BLaER1 (cell line): ENCODE measurements around the gene C5AR1.
A peak's percentile ranks its signal among the peaks of the same experiment; 100 is the strongest.
"Not testable (repeated sequence)": the region's sequence is repeated elsewhere in the genome, so short reads cannot be mapped to it uniquely, and the experiment has no call there.

Experiments used
- H3K27ac ChIP-seq: shearing (Covaris generic); formaldehyde crosslinking; 2 replicates; pipeline ENCODE4 v1.8.1; 2022
- H3K27me3 ChIP-seq: shearing (Covaris generic); formaldehyde crosslinking; 2 replicates; pipeline ENCODE4 v1.8.1; 2022
- H3K36me3 ChIP-seq: shearing (Covaris generic); formaldehyde crosslinking; 2 replicates; pipeline ENCODE4 v1.8.1; 2022
- H3K4me1 ChIP-seq: shearing (Covaris generic); formaldehyde crosslinking; 2 replicates; pipeline ENCODE4 v1.8.1; 2022
- H3K4me2 ChIP-seq: shearing (Covaris generic); formaldehyde crosslinking; 2 replicates; pipeline ENCODE4 v1.8.1; 2022
- H3K4me3 ChIP-seq: shearing (Covaris generic); formaldehyde crosslinking; 2 replicates; pipeline ENCODE4 v1.8.1; 2022
- H3K9ac ChIP-seq: shearing (Covaris generic); formaldehyde crosslinking; 2 replicates; pipeline ENCODE4 v1.8.1; 2022
- H3K9me3 ChIP-seq: shearing (Covaris generic); formaldehyde crosslinking; 2 replicates; pipeline ENCODE4 v1.8.1; 2022
- H4K20me1 ChIP-seq: shearing (Covaris generic); formaldehyde crosslinking; 2 replicates; pipeline ENCODE4 v1.8.1; 2022
- Cebpa-rat ChIP-seq: shearing (Covaris generic); IDR thresholded peaks from 2 replicates; pipeline ENCODE4 v1.8.1; 2022

The C5AR1 gene

GRCh38 chr19:47309608-47310007 is at the start of gene C5AR1:
Gene C5AR1 (plus strand): TSS chr19:47309861. CDS start chr19:47309896, 35 bp downstream.
- peaks cover 20% of the 10 kb centered on the region for H3K4me1 ChIP-seq
- peaks cover 80% of the 10 kb centered on the region for H3K27me3 ChIP-seq
- H3K4me3 ChIP-seq: no peak within 1 kb of the TSS
- H3K9me3 ChIP-seq: no peaks in the 10 kb centered on the region
- H3K4me2 ChIP-seq: peak within 1 kb of the TSS; percentile 77
- H3K36me3 ChIP-seq: no peaks in the 10 kb centered on the region
- no peak within 1 kb of the TSS for H3K27ac ChIP-seq
- no peak for TF ChIP-seq Cebpa-rat
- peaks cover 25% of the 10 kb centered on the region; the same call in 1 of the 2 replicates for H4K20me1 ChIP-seq
- no peak within 1 kb of the TSS for H3K9ac ChIP-seq

DNA sequence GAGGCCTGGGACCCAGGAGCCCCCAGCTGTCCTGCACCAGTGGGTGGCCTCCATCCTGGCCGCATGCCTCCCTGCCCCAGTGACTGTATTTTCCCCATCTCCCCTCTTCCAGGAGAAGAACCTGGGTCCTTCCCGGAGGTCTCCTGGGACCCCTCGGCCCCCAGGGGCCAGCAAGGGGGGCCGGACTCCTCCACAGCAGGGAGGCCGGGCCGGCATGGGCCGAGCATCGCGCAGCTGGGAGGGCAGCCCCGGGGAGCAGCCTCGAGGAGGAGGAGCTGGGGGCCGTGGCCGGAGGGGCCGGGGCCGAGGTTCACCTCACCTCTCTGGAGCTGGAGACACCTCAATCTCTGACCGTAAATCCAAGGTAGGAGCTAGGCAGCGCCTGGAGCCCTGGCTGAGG is 49.2 kb upstream of the C5AR1 start:
- Histone ChIP-seq H3K9me3 (no peaks in the 10 kb centered on the region), H3K27ac (0 out of 2 replicates have a peak overlapping the region, but pooled peaks have one; percentile 2), H3K9ac (no peak overlapping the region; the same call in 1 of the 2 replicates), H3K4me1 (peaks cover 43% of the 10 kb centered on the region), H4K20me1 (peaks cover 40% of the 10 kb centered on the region), H3K4me2 (no peak overlapping the region), H3K4me3 (no peak overlapping the region), H3K27me3 (no peaks in the 10 kb centered on the region), H3K36me3 (peaks cover 69% of the 10 kb centered on the region)
- no peak for TF ChIP-seq Cebpa-rat

GRCh38 chr19:47261946-47262793 is 47.5 kb upstream of the C5AR1 start:
- H3K9me3 ChIP-seq, H3K4me3 ChIP-seq, H3K9ac ChIP-seq, H3K27me3 ChIP-seq: not testable (repeated sequence)
- Histone ChIP-seq H3K4me1 (peaks cover 35% of the 10 kb centered on the region), H3K36me3 (peaks cover 84% of the 10 kb centered on the region), H4K20me1 (peaks cover 40% of the 10 kb centered on the region), H3K4me2 (peak overlapping the region; percentile 40), H3K27ac (peak overlapping the region; percentile 43; the same call in 1 of the 2 replicates)

DNA sequence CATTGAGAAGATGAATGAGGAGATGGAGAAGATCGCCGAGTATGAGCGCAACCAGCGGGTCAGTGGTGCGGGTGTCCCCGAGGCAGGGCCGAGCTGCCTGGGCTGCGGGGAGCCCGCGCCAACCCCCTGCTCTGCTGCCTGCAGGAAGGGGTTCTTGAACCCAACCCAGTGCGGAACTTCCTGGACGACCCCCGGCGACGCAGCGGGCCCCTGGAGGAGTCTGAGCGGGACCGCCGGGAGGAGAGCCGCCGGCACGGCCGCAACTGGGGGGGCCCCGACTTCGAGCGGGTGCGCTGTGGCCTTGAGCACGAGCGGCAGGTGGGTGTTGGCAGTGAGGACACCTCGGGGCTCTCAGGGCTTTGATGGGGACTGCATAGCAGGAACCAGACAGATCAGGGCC is 45.0 kb upstream of the C5AR1 start:
- no peak for TF ChIP-seq Cebpa-rat
- H3K36me3 ChIP-seq: peaks cover 94% of the 10 kb centered on the region

GRCh38 chr19:47266401-47266941 is 43.2 kb upstream of the C5AR1 start:
- H3K27ac ChIP-seq: no peak overlapping the region
- H3K9ac ChIP-seq: no peak overlapping the region
- no peaks in the 10 kb centered on the region for H3K9me3 ChIP-seq
- H3K4me3 ChIP-seq: no peak overlapping the region
- 0 out of 2 replicates have a peak, but pooled peaks cover 5% of the 10 kb centered on the region for H4K20me1 ChIP-seq
- H3K27me3 ChIP-seq: no peaks in the 10 kb centered on the region
- H3K4me1 ChIP-seq: peaks cover 15% of the 10 kb centered on the region
- TF ChIP-seq Cebpa-rat: no peak
- H3K36me3 ChIP-seq: peaks cover 94% of the 10 kb centered on the region
- no peak overlapping the region for H3K4me2 ChIP-seq

More for the DNA sequence above, 45.0 kb upstream of the C5AR1 start:
- Histone ChIP-seq H3K9me3 (no peaks in the 10 kb centered on the region), H3K4me1 (peaks cover 15% of the 10 kb centered on the region), H3K4me3 (no peak overlapping the region), H3K27ac (no peak overlapping the region), H3K4me2 (no peak overlapping the region), H3K9ac (no peak overlapping the region), H4K20me1 (peaks cover 16% of the 10 kb centered on the region), H3K27me3 (no peaks in the 10 kb centered on the region)

DNA sequence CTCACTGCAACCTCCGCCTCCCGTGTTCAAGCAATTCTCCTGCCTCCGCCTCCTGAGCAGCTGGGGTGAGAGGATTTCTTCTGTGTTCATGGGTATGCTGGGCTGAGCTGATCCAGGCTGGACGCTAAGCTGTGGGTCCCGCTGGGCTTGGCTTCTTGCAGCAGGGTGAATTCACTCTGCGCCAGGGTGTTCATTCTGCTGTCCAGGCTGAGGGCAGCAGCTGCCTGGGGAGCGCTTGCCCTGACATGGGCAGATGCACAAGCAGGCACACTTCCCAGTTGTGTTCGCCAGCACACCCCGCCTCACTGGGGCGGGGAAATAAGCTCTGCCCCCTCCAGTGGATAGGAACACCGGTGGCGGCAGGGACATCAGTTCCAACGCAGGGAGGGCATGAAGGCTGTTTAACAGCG is 42.3 kb upstream of the C5AR1 start:
- H3K4me1 ChIP-seq: peaks cover 11% of the 10 kb centered on the region
- no peaks in the 10 kb centered on the region for H3K9me3 ChIP-seq
- H3K27me3 ChIP-seq: no peaks in the 10 kb centered on the region
- no peak overlapping the region for H3K4me2 ChIP-seq
- 0 out of 2 replicates have a peak, but pooled peaks cover 5% of the 10 kb centered on the region for H4K20me1 ChIP-seq
- H3K36me3 ChIP-seq: peaks cover 90% of the 10 kb centered on the region
- no peak overlapping the region for H3K27ac ChIP-seq
- TF ChIP-seq Cebpa-rat: no peak
- no peak overlapping the region for H3K9ac ChIP-seq
- no peak overlapping the region for H3K4me3 ChIP-seq

DNA sequence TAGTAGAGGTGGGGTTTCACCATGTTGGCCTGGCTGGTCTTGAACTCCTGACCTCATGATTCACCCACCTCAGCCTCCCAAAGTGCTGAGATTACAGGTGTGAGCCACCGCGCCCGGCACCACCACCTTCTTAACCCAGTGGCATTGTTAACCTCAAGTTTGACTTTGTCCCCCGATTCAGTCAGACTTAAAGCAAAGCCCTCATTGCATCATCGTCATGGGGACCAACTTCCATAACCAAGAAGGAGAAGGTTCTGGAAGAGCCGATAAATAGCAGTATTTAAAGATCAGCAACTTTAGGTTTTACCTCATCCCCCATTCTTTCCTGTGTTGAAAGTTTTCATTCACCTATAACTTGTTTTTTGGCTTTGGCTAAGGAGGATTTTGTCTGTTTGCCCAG is 41.6 kb upstream of the C5AR1 start:
- H3K27me3 ChIP-seq: no peaks in the 10 kb centered on the region

DNA sequence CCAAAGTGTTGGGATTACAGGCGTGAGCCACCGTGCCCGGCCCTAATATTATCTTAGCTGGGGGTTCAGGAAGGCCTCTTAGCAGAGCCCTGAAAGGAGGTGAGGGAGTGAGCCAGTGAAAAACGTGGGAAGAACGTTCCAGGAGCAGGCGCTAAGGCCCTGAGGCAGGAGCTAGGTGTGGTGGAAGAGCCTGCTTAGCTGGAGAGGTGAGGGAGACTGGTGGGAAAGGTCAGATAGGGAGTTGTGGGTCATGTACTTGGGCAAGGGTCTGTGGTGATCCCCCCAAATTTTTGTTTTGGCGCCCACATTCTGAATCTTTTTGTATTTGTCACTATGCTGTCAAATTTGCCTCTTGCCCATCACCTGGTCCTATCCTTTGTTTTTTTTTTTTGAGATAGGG is 40.1 kb upstream of the C5AR1 start:
- H3K4me1 ChIP-seq: peaks cover 9% of the 10 kb centered on the region
- H3K27ac ChIP-seq: no peak overlapping the region
- H4K20me1 ChIP-seq: 0 out of 2 replicates have a peak, but pooled peaks cover 5% of the 10 kb centered on the region
- no peak overlapping the region for H3K4me2 ChIP-seq
- TF ChIP-seq Cebpa-rat: no peak
- no peak overlapping the region for H3K4me3 ChIP-seq
- no peaks in the 10 kb centered on the region for H3K27me3 ChIP-seq
- no peak overlapping the region for H3K9ac ChIP-seq
- no peaks in the 10 kb centered on the region for H3K9me3 ChIP-seq
- H3K36me3 ChIP-seq: peaks cover 71% of the 10 kb centered on the region

More for the DNA sequence above, 41.6 kb upstream of the C5AR1 start:
- Histone ChIP-seq H3K27ac (no peak overlapping the region), H4K20me1 (0 out of 2 replicates have a peak, but pooled peaks cover 5% of the 10 kb centered on the region), H3K4me2 (no peak overlapping the region), H3K9me3 (no peaks in the 10 kb centered on the region), H3K4me3 (no peak overlapping the region), H3K4me1 (peaks cover 11% of the 10 kb centered on the region), H3K9ac (no peak overlapping the region), H3K36me3 (peaks cover 83% of the 10 kb centered on the region)
- TF ChIP-seq Cebpa-rat: no peak

- Histone ChIP-seq H3K27me3 (peaks cover 7% of the 10 kb centered on the region), H3K36me3 (peaks cover 63% of the 10 kb centered on the region), H3K9me3 (no peaks in the 10 kb centered on the region), H4K20me1 (peaks cover 11% of the 10 kb centered on the region), H3K27ac (no peak overlapping the region), H3K4me1 (peaks cover 15% of the 10 kb centered on the region), H3K4me2 (no peak overlapping the region), H3K4me3 (no peak overlapping the region), H3K9ac (no peak overlapping the region)
- TF ChIP-seq Cebpa-rat: no peak
Measured at GRCh38 chr19:47270408-47270807, 39.3 kb upstream of the C5AR1 start.

- Histone ChIP-seq H4K20me1 (peaks cover 22% of the 10 kb centered on the region), H3K4me2 (no peak overlapping the region), H3K9me3 (no peaks in the 10 kb centered on the region), H3K27me3 (peaks cover 16% of the 10 kb centered on the region), H3K9ac (no peak overlapping the region), H3K36me3 (peaks cover 49% of the 10 kb centered on the region), H3K4me3 (no peak overlapping the region), H3K27ac (no peak overlapping the region), H3K4me1 (peaks cover 31% of the 10 kb centered on the region)
- TF ChIP-seq Cebpa-rat: no peak
Measured at GRCh38 chr19:47271949-47272348, 37.7 kb upstream of the C5AR1 start.
